Measurements from ENCODE around the gene CATSPERE. TPM values are rescaled to one million over a fixed set of nuclear protein-coding genes. Genes with fewer than 3 reads are reported as not detected.
"Not testable (repeated sequence)": the region's sequence is repeated elsewhere in the genome, so short reads cannot be mapped to it uniquely, and the experiment has no call there.

CATSPERE gene
- total RNA-seq, 1 donor from 2014 or later = 1.1 TPM

DNA sequence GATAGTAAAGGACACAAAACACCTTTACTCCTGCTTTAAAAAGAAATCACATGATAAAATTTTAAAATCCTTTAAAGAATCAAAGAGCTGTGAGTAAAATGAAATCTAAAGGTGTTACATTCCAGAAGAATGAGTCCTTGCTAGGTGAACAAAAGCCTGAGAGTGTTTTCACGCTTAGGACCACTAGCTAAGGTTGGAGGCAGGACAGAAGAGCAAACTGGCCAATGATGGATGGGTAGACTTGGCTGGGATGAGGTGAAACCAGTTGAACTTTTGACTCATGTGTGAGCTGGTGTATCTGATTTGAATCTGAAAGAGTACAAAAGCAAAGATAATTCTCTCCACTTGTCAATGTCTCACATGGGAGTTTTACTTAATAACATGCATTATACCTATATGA, 35.1 kb downstream of the CATSPERE start:
- H3K4me3 Mint-ChIP-seq (ENCODE audit: unreplicated experiment) = no peak overlapping the region
- H3K36me3 ChIP-seq (ENCODE audit: insufficient read depth, low read length) = no peaks in the 10 kb centered on the region
- H3K27me3 ChIP-seq (ENCODE audit: insufficient read depth, low read length) = no peaks in the 10 kb centered on the region
- DNase-seq (ENCODE audit: low read depth) (no peak), FAIRE-seq (no peak)
- no peaks in the 10 kb centered on the region for H3K9me3 ChIP-seq (ENCODE audit: insufficient read depth, low read depth, low read length)
- H3K9ac ChIP-seq (ENCODE audit: low read length) = no peak overlapping the region
- no peaks in the 10 kb centered on the region for H3K4me1 ChIP-seq (ENCODE audit: insufficient read depth, low read length)
- no peaks in the 10 kb centered on the region for H3K27me3 Mint-ChIP-seq (ENCODE audit: low read depth, unreplicated experiment)
- no peak overlapping the region for H2AFZ ChIP-seq (ENCODE audit: low read depth, low read length)
- no peaks in the 10 kb centered on the region for H4K20me1 ChIP-seq (ENCODE audit: insufficient read depth, low read length)
- H3K4me1 Mint-ChIP-seq (ENCODE audit: low read depth, unreplicated experiment) = no peaks in the 10 kb centered on the region
- no peak overlapping the region for H3K4me3 ChIP-seq (ENCODE audit: insufficient read depth, low read depth, low read length)
- H3K4me2 ChIP-seq (ENCODE audit: low read length) = no peak overlapping the region
- no peak for TF ChIP-seq EZH2 (IDR thresholded peaks at IDR 0.05; ENCODE audit: insufficient read depth, low read length)
- TF ChIP-seq, protein P1, sequence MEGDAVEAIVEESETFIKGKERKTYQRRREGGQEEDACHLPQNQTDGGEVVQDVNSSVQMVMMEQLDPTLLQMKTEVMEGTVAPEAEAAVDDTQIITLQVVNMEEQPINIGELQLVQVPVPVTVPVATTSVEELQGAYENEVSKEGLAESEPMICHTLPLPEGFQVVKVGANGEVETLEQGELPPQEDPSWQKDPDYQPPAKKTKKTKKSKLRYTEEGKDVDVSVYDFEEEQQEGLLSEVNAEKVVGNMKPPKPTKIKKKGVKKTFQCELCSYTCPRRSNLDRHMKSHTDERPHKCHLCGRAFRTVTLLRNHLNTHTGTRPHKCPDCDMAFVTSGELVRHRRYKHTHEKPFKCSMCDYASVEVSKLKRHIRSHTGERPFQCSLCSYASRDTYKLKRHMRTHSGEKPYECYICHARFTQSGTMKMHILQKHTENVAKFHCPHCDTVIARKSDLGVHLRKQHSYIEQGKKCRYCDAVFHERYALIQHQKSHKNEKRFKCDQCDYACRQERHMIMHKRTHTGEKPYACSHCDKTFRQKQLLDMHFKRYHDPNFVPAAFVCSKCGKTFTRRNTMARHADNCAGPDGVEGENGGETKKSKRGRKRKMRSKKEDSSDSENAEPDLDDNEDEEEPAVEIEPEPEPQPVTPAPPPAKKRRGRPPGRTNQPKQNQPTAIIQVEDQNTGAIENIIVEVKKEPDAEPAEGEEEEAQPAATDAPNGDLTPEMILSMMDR (IDR thresholded peaks at IDR 0.05; ENCODE audit: insufficient read depth, low read depth, low read length) = no peak
- peaks cover 5% of the 10 kb centered on the region for H3K36me3 Mint-ChIP-seq (ENCODE audit: low read depth, unreplicated experiment)
- no peak overlapping the region for H3K27ac ChIP-seq (ENCODE audit: low read depth, low read length)
- peaks cover 4% of the 10 kb centered on the region for H3K9me3 Mint-ChIP-seq (ENCODE audit: unreplicated experiment)
- no peaks in the 10 kb centered on the region for H3K79me2 ChIP-seq (ENCODE audit: insufficient read depth, low read length)
- no peak overlapping the region for H3K27ac Mint-ChIP-seq (ENCODE audit: unreplicated experiment)

DNA sequence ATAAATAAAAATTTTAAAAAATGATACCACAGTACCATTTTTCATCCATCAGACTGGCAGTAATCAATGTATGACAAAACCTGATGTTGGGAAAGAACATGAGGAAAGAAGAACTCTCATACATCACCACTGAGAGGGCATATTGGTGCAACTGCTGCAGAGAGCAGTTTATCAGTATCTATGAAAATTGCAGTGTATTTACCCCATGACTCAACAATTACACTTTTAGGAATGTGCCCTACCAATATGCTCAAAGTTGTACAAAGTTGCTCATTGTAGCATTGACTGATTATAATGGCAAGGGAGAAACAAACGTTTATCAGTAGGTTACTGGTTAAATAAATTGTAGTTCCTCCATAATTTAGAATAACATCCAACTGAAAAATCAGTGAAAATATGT, 36.7 kb downstream of the CATSPERE start:
- no peak overlapping the region for H3K9ac ChIP-seq (ENCODE audit: low read length)
- peaks cover 5% of the 10 kb centered on the region for H3K36me3 Mint-ChIP-seq (ENCODE audit: low read depth, unreplicated experiment)
- H3K27ac ChIP-seq (ENCODE audit: low read depth, low read length) = no peak overlapping the region
- FAIRE-seq (no peak), DNase-seq (ENCODE audit: low read depth) (no peak)
- H3K4me3 Mint-ChIP-seq (ENCODE audit: unreplicated experiment) = no peak overlapping the region
- H3K9me3 Mint-ChIP-seq (ENCODE audit: unreplicated experiment) = peaks cover 4% of the 10 kb centered on the region
- H4K20me1 ChIP-seq (ENCODE audit: insufficient read depth, low read length) = no peaks in the 10 kb centered on the region
- H3K36me3 ChIP-seq (ENCODE audit: insufficient read depth, low read length) = no peaks in the 10 kb centered on the region
- H2AFZ ChIP-seq (ENCODE audit: low read depth, low read length) = no peak overlapping the region
- H3K4me3 ChIP-seq (ENCODE audit: insufficient read depth, low read depth, low read length) = no peak overlapping the region
- TF ChIP-seq EZH2 (IDR thresholded peaks at IDR 0.05; ENCODE audit: insufficient read depth, low read length) = no peak
- TF ChIP-seq, protein P1 (IDR thresholded peaks at IDR 0.05; ENCODE audit: insufficient read depth, low read depth, low read length) = no peak
- H3K27me3 Mint-ChIP-seq (ENCODE audit: low read depth, unreplicated experiment) = no peaks in the 10 kb centered on the region
- H3K27ac Mint-ChIP-seq (ENCODE audit: unreplicated experiment) = no peak overlapping the region
- H3K4me1 ChIP-seq (ENCODE audit: insufficient read depth, low read length) = no peaks in the 10 kb centered on the region
- H3K4me1 Mint-ChIP-seq (ENCODE audit: low read depth, unreplicated experiment) = peaks cover 3% of the 10 kb centered on the region
- no peaks in the 10 kb centered on the region for H3K79me2 ChIP-seq (ENCODE audit: insufficient read depth, low read length)
- H3K27me3 ChIP-seq (ENCODE audit: insufficient read depth, low read length) = no peaks in the 10 kb centered on the region
- no peaks in the 10 kb centered on the region for H3K9me3 ChIP-seq (ENCODE audit: insufficient read depth, low read depth, low read length)
- no peak overlapping the region for H3K4me2 ChIP-seq (ENCODE audit: low read length)

DNA sequence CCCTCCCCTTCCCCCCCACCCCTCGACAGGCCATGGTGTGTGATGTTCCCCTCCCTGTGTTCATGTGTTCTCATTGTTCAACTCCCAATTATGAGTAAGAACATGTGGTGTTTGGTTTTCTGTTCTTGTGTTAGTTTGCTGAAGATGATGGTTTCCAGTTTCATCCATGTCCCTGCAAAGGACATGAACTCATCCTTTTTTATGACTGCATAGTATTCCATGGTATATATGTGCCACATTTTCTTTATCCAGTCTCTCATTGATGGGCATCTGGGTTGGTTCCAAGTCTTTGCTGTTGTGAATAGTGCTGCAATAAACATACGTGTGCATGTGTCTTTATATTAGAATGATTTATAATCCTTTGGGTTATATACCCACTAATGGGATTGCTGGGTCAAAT, 38.4 kb downstream of the CATSPERE start:
- not testable (repeated sequence) for H3K4me3 ChIP-seq (ENCODE audit: insufficient read depth, low read depth, low read length); H3K9me3 ChIP-seq (ENCODE audit: insufficient read depth, low read depth, low read length); H3K9me3 Mint-ChIP-seq (ENCODE audit: unreplicated experiment); H2AFZ ChIP-seq (ENCODE audit: low read depth, low read length); FAIRE-seq; H3K4me3 Mint-ChIP-seq (ENCODE audit: unreplicated experiment); H3K4me1 ChIP-seq (ENCODE audit: insufficient read depth, low read length); DNase-seq (ENCODE audit: low read depth); H3K4me2 ChIP-seq (ENCODE audit: low read length); H3K27ac Mint-ChIP-seq (ENCODE audit: unreplicated experiment); H3K4me1 Mint-ChIP-seq (ENCODE audit: low read depth, unreplicated experiment); H3K9ac ChIP-seq (ENCODE audit: low read length); H3K36me3 ChIP-seq (ENCODE audit: insufficient read depth, low read length); H3K27me3 ChIP-seq (ENCODE audit: insufficient read depth, low read length); H3K79me2 ChIP-seq (ENCODE audit: insufficient read depth, low read length); H4K20me1 ChIP-seq (ENCODE audit: insufficient read depth, low read length); H3K27ac ChIP-seq (ENCODE audit: low read depth, low read length); H3K36me3 Mint-ChIP-seq (ENCODE audit: low read depth, unreplicated experiment); H3K27me3 Mint-ChIP-seq (ENCODE audit: low read depth, unreplicated experiment)

DNA sequence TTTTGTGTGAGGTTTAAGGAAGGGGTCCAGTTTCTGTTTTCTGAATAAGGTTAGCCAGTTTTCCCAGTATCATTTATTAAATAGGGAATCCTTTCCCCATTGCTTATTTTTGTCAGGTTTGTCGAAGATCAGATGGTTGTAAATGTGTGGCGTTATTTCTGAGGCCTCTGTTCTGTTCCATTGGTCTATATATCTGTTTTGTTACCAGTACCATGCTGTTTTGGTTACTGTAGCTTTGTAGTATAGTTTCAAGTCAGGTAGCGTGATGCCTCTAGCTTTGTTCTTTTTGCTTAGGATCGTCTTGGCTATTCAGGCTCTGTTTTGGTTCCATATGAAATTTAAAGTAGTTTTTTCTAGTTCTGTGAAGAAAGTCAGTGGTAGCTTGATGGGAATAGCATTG, 39.4 kb downstream of the CATSPERE start:
- H3K27me3 ChIP-seq (ENCODE audit: insufficient read depth, low read length); H3K9ac ChIP-seq (ENCODE audit: low read length); H3K27me3 Mint-ChIP-seq (ENCODE audit: low read depth, unreplicated experiment); H3K4me3 ChIP-seq (ENCODE audit: insufficient read depth, low read depth, low read length); H3K36me3 ChIP-seq (ENCODE audit: insufficient read depth, low read length); H3K27ac Mint-ChIP-seq (ENCODE audit: unreplicated experiment); H3K4me2 ChIP-seq (ENCODE audit: low read length); H3K9me3 Mint-ChIP-seq (ENCODE audit: unreplicated experiment); H3K36me3 Mint-ChIP-seq (ENCODE audit: low read depth, unreplicated experiment); H3K4me1 ChIP-seq (ENCODE audit: insufficient read depth, low read length); H3K9me3 ChIP-seq (ENCODE audit: insufficient read depth, low read depth, low read length); H3K4me1 Mint-ChIP-seq (ENCODE audit: low read depth, unreplicated experiment); H3K79me2 ChIP-seq (ENCODE audit: insufficient read depth, low read length); DNase-seq (ENCODE audit: low read depth); H3K4me3 Mint-ChIP-seq (ENCODE audit: unreplicated experiment); FAIRE-seq; H2AFZ ChIP-seq (ENCODE audit: low read depth, low read length); H4K20me1 ChIP-seq (ENCODE audit: insufficient read depth, low read length); H3K27ac ChIP-seq (ENCODE audit: low read depth, low read length): not testable (repeated sequence)
